Chondrocyte (in vitro differentiated cells): Measurements from ENCODE around the gene CD5L. TPM values are rescaled to one million over a fixed set of nuclear protein-coding genes. Genes with fewer than 3 reads are reported as not detected.

Experiments
- DNase-seq: peaks from one replicate; pipeline ENCODE4 v3.0.0; 2021; ENCODE audit warnings: mixed read lengths, low spot score
- H3K27ac Mint-ChIP-seq: one replicate; pipeline ENCODE4 v1.8.0; 2021; ENCODE audit warnings: mild to moderate bottlenecking, moderate library complexity, mixed read lengths; ENCODE audit not compliant: unreplicated experiment
- H3K27me3 Mint-ChIP-seq: 2 replicates; pipeline ENCODE4 v1.8.0; 2021; ENCODE audit warnings: low read depth, mixed read lengths
- H3K36me3 Mint-ChIP-seq: 2 replicates; pipeline ENCODE4 v1.8.0; 2021; ENCODE audit warnings: low read depth, mixed read lengths
- H3K4me1 Mint-ChIP-seq: 2 replicates; pipeline ENCODE4 v1.8.0; 2021; ENCODE audit warnings: low read depth, mild to moderate bottlenecking, mixed read lengths
- H3K4me3 Mint-ChIP-seq: one replicate; pipeline ENCODE4 v1.8.0; 2021; ENCODE audit warnings: mild to moderate bottlenecking, moderate library complexity, mixed read lengths; ENCODE audit not compliant: unreplicated experiment
- H3K9me3 Mint-ChIP-seq: 2 replicates; pipeline ENCODE4 v1.8.0; 2021; ENCODE audit warnings: low read depth, mixed read lengths
- total RNA-seq: library from RNA; stranded (reverse); gene quantifications from 3 replicates; pipeline ENCODE4 v1.2.1, GENCODE V29; 2021
- TF ChIP-seq, protein P1 (sequence below): fragments of 200-600 bp; sonication (generic); IDR thresholded peaks from 2 replicates; pipeline ENCODE4 v1.5.0; 2021; ENCODE audit warnings: antibody characterized with exemption, mild to moderate bottlenecking, moderate library complexity

The CD5L gene
- total RNA-seq, 1 donor from 2014 or later: not detected

DNA sequence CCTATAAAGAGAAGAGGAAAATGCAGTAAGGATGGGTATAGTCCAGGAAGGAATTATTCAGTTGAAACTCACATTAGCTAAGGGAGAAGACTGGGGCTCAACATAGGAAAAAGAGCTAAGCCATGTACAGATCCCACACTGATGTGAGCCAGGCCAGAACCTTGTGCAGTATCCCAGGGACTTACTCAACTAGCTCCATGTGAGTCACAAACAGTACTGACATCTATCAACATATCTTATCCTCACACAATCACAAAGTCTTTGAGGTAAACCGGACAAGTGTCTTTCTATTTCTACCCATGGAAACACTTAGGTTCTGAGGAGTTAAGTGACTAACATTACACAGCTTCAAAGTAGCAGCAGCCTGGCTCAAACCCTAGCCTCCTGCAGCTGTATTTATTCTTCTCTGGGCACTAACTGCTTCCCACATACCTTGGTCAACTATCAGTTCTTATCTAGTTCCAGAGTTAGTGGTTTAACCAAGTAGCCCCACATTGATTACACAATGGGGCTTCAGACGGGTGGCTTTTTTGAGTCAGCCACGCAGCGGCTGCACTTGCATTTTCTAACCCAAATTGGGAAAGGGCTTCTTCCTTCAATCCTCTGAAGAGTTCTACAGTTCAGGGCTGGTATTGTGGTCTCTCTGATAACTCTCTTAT is 9.5 kb downstream of the CD5L start:
- peaks cover 15% of the 10 kb centered on the region for H3K27me3 Mint-ChIP-seq
- TF ChIP-seq, protein P1, sequence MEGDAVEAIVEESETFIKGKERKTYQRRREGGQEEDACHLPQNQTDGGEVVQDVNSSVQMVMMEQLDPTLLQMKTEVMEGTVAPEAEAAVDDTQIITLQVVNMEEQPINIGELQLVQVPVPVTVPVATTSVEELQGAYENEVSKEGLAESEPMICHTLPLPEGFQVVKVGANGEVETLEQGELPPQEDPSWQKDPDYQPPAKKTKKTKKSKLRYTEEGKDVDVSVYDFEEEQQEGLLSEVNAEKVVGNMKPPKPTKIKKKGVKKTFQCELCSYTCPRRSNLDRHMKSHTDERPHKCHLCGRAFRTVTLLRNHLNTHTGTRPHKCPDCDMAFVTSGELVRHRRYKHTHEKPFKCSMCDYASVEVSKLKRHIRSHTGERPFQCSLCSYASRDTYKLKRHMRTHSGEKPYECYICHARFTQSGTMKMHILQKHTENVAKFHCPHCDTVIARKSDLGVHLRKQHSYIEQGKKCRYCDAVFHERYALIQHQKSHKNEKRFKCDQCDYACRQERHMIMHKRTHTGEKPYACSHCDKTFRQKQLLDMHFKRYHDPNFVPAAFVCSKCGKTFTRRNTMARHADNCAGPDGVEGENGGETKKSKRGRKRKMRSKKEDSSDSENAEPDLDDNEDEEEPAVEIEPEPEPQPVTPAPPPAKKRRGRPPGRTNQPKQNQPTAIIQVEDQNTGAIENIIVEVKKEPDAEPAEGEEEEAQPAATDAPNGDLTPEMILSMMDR: no peak
- H3K36me3 Mint-ChIP-seq: no peaks in the 10 kb centered on the region
- H3K4me3 Mint-ChIP-seq: no peak overlapping the region
- DNase-seq: no peak
- no peaks in the 10 kb centered on the region for H3K9me3 Mint-ChIP-seq
- H3K4me1 Mint-ChIP-seq: no peaks in the 10 kb centered on the region
- no peak overlapping the region for H3K27ac Mint-ChIP-seq

DNA sequence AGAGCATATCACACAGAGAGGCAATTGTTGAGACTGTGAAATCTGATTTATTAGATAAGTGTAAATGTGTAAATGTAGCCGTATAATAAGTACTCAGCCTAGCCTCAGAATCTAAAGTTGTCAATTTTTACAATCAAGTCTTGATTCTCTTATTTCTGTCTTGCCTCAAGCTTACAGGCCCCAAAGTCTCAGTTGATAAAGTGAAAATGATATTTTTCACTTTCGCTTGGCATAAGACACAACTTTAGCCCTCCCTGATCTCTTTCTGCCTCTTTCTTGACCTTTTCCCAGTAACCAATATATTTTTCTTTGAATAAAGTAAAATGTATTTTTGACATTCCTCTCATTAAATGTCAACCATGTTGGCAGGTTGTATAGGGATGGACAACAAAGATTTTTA is 10.7 kb downstream of the CD5L start:
- Mint-ChIP-seq H3K27me3 (peaks cover 11% of the 10 kb centered on the region), H3K27ac (no peak overlapping the region), H3K4me1 (no peaks in the 10 kb centered on the region), H3K9me3 (no peaks in the 10 kb centered on the region), H3K4me3 (no peak overlapping the region), H3K36me3 (no peaks in the 10 kb centered on the region)
- TF ChIP-seq, protein P1: no peak
- DNase-seq: no peak

DNA sequence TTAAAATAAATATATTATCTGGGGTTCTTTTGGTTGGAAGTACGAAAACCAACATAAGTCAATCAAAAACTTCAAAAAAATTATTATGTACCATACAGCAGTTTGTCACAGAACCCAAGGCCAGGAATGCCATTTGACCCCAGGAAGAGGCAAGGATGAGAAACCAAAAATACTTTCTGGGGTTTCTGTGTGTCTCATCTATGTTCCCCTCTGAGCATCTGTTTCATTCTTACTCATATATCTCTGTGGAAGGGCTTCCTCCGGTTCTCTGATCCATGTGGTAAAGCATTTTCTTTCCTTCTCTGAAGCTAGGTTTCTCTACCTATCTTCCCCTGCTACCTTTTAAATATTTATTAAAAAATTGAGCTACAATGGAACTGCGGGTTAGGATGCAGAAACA is 11.9 kb downstream of the CD5L start:
- peaks cover 2% of the 10 kb centered on the region for H3K9me3 Mint-ChIP-seq
- H3K27me3 Mint-ChIP-seq: peaks cover 19% of the 10 kb centered on the region
- H3K4me1 Mint-ChIP-seq: no peaks in the 10 kb centered on the region
- H3K4me3 Mint-ChIP-seq: no peak overlapping the region
- H3K36me3 Mint-ChIP-seq: no peaks in the 10 kb centered on the region
- DNase-seq: no peak
- no peak overlapping the region for H3K27ac Mint-ChIP-seq
- TF ChIP-seq, protein P1: no peak

DNA sequence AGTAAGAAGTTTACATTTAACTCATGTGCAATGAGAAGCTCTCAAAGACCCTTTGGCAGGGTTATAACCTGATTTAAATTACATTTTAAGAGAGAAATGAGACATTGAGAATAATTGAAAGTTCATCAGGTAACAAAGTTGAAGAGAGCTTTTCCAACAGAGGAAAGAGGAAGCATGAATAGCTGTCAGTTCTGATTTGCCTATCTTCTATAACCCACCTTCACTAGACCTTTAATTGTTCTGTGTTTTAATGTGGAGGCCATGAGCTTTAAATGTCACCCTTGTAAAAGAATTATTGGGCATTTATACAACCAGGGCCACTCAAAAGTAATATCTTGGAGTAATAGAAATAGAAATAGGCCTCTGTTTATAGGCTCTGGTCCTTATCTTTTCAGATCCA is 12.4 kb downstream of the CD5L start:
- TF ChIP-seq, protein P1: no peak
- H3K27me3 Mint-ChIP-seq: peaks cover 20% of the 10 kb centered on the region
- no peak for DNase-seq
- H3K4me3 Mint-ChIP-seq: no peak overlapping the region
- H3K27ac Mint-ChIP-seq: no peak overlapping the region
- no peaks in the 10 kb centered on the region for H3K4me1 Mint-ChIP-seq
- H3K36me3 Mint-ChIP-seq: no peaks in the 10 kb centered on the region
- H3K9me3 Mint-ChIP-seq: peaks cover 2% of the 10 kb centered on the region

DNA sequence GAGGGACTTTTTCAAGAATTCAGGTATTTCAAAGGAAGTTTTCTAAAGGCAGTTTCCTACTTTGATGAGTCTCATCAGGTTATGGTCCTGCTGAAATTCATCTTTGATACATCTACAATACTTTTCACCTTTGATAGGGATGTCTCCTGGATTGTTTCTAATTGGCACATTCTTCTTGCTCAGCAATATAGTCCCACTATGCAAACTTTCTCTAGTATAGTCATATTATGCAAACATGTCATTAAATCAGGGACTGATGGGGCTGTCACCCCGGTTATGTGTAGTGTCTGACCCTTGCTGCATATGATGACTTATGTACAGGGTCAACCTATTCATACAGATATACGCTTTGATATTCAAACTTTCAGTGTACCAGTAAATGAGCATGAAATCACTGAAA is 21.3 kb downstream of the CD5L start:
- Mint-ChIP-seq H3K4me1 (no peaks in the 10 kb centered on the region), H3K4me3 (no peak overlapping the region), H3K36me3 (no peaks in the 10 kb centered on the region), H3K27me3 (peaks cover 15% of the 10 kb centered on the region), H3K9me3 (peaks cover 6% of the 10 kb centered on the region), H3K27ac (no peak overlapping the region)
- no peak for DNase-seq
- TF ChIP-seq, protein P1: no peak
